Measurements from ENCODE around the gene STK16. TPM values are rescaled to one million over a fixed set of nuclear protein-coding genes. Genes with fewer than 3 reads are reported as not detected.

Gene STK16
- total RNA-seq, 1 experiment from 2014 or later, result 22.8 TPM

- Histone ChIP-seq H3K36me3 (ENCODE audit: insufficient read depth, low read length) (no peaks in the 10 kb centered on the region), H3K9me3 (ENCODE audit: low read length) (no peaks in the 10 kb centered on the region), H3K79me2 (ENCODE audit: low read length) (no peaks in the 10 kb centered on the region), H2AFZ (ENCODE audit: low read length) (no peak overlapping the region), H4K20me1 (ENCODE audit: insufficient read depth, low read depth, low read length) (no peaks in the 10 kb centered on the region), H3K27me3 (ENCODE audit: low read length) (no peaks in the 10 kb centered on the region), H3K9ac (ENCODE audit: low read length) (no peak overlapping the region), H3K4me1 (ENCODE audit: low read length) (no peaks in the 10 kb centered on the region), H3K4me2 (ENCODE audit: low read depth, low read length, poor library complexity, severe bottlenecking) (no peak overlapping the region), H3K27ac (ENCODE audit: low read length) (no peak overlapping the region), H3K4me3 (ENCODE audit: low read length) (no peak overlapping the region), H3K9me2 (replicated peaks; ENCODE audit: insufficient read depth, low read length) (no peaks in the 10 kb centered on the region)
- DNase-seq, result no peak
Observed at GRCh38 chr2:219266232-219266631, 21.0 kb downstream of the STK16 start.

- no peaks in the 10 kb centered on the region for H3K27me3 ChIP-seq (ENCODE audit: low read length)
- no peak for DNase-seq
- no peaks in the 10 kb centered on the region for H3K79me2 ChIP-seq (ENCODE audit: low read length)
- H4K20me1 ChIP-seq (ENCODE audit: insufficient read depth, low read depth, low read length), result 0 out of 2 replicates have a peak, but pooled peaks cover 4% of the 10 kb centered on the region
- no peak overlapping the region for H3K9ac ChIP-seq (ENCODE audit: low read length)
- H3K4me1 ChIP-seq (ENCODE audit: low read length), result no peaks in the 10 kb centered on the region
- no peak overlapping the region for H3K4me2 ChIP-seq (ENCODE audit: low read depth, low read length, poor library complexity, severe bottlenecking)
- no peak overlapping the region for H3K4me3 ChIP-seq (ENCODE audit: low read length)
- H3K9me3 ChIP-seq (ENCODE audit: low read length), result no peaks in the 10 kb centered on the region
- H3K36me3 ChIP-seq (ENCODE audit: insufficient read depth, low read length), result no peaks in the 10 kb centered on the region
- H2AFZ ChIP-seq (ENCODE audit: low read length), result no peak overlapping the region
- H3K9me2 ChIP-seq (replicated peaks; ENCODE audit: insufficient read depth, low read length), result no peaks in the 10 kb centered on the region
- H3K27ac ChIP-seq (ENCODE audit: low read length), result no peak overlapping the region
Observed at GRCh38 chr2:219266886-219267285, 21.6 kb downstream of the STK16 start.

GRCh38 chr2:219268294-219268693 is 23.0 kb downstream of the STK16 start:
- DNase-seq, result no peak
- no peaks in the 10 kb centered on the region for H3K79me2 ChIP-seq (ENCODE audit: low read length)
- no peaks in the 10 kb centered on the region for H3K27me3 ChIP-seq (ENCODE audit: low read length)
- H3K36me3 ChIP-seq (ENCODE audit: insufficient read depth, low read length), result no peaks in the 10 kb centered on the region
- H3K27ac ChIP-seq (ENCODE audit: low read length), result no peak overlapping the region
- H3K9me3 ChIP-seq (ENCODE audit: low read length), result no peaks in the 10 kb centered on the region
- H3K4me1 ChIP-seq (ENCODE audit: low read length), result no peaks in the 10 kb centered on the region
- H3K9me2 ChIP-seq (replicated peaks; ENCODE audit: insufficient read depth, low read length), result no peaks in the 10 kb centered on the region
- H3K9ac ChIP-seq (ENCODE audit: low read length), result no peak overlapping the region
- H4K20me1 ChIP-seq (ENCODE audit: insufficient read depth, low read depth, low read length), result 0 out of 2 replicates have a peak, but pooled peaks cover 4% of the 10 kb centered on the region
- no peak overlapping the region for H2AFZ ChIP-seq (ENCODE audit: low read length)
- H3K4me3 ChIP-seq (ENCODE audit: low read length), result no peak overlapping the region
- H3K4me2 ChIP-seq (ENCODE audit: low read depth, low read length, poor library complexity, severe bottlenecking), result no peak overlapping the region

GRCh38 chr2:219269362-219270054 is 24.2 kb downstream of the STK16 start:
- no peaks in the 10 kb centered on the region for H3K4me1 ChIP-seq (ENCODE audit: low read length)
- no peaks in the 10 kb centered on the region for H3K9me2 ChIP-seq (replicated peaks; ENCODE audit: insufficient read depth, low read length)
- no peaks in the 10 kb centered on the region for H3K79me2 ChIP-seq (ENCODE audit: low read length)
- no peak overlapping the region for H3K4me2 ChIP-seq (ENCODE audit: low read depth, low read length, poor library complexity, severe bottlenecking)
- H3K4me3 ChIP-seq (ENCODE audit: low read length), result no peak overlapping the region
- H4K20me1 ChIP-seq (ENCODE audit: insufficient read depth, low read depth, low read length), result peaks cover 4% of the 10 kb centered on the region; the same call in 1 of the 2 replicates
- DNase-seq, result no peak
- no peaks in the 10 kb centered on the region for H3K9me3 ChIP-seq (ENCODE audit: low read length)
- H3K27me3 ChIP-seq (ENCODE audit: low read length), result no peaks in the 10 kb centered on the region
- H3K9ac ChIP-seq (ENCODE audit: low read length), result no peak overlapping the region
- no peak overlapping the region for H3K27ac ChIP-seq (ENCODE audit: low read length)
- H3K36me3 ChIP-seq (ENCODE audit: insufficient read depth, low read length), result no peaks in the 10 kb centered on the region
- no peak overlapping the region for H2AFZ ChIP-seq (ENCODE audit: low read length)

- Histone ChIP-seq H2AFZ (ENCODE audit: low read length) (no peak overlapping the region), H3K4me1 (ENCODE audit: low read length) (no peaks in the 10 kb centered on the region), H3K79me2 (ENCODE audit: low read length) (no peaks in the 10 kb centered on the region), H3K4me2 (ENCODE audit: low read depth, low read length, poor library complexity, severe bottlenecking) (no peak overlapping the region), H3K9me2 (replicated peaks; ENCODE audit: insufficient read depth, low read length) (no peaks in the 10 kb centered on the region), H3K27ac (ENCODE audit: low read length) (no peak overlapping the region), H3K36me3 (ENCODE audit: insufficient read depth, low read length) (no peaks in the 10 kb centered on the region), H3K9ac (ENCODE audit: low read length) (no peak overlapping the region), H3K9me3 (ENCODE audit: low read length) (no peaks in the 10 kb centered on the region), H3K27me3 (ENCODE audit: low read length) (no peaks in the 10 kb centered on the region), H4K20me1 (ENCODE audit: insufficient read depth, low read depth, low read length) (peaks cover 4% of the 10 kb centered on the region; the same call in 1 of the 2 replicates), H3K4me3 (ENCODE audit: low read length) (no peak overlapping the region)
- DNase-seq, result no peak
Observed at GRCh38 chr2:219270055-219270372, 24.7 kb downstream of the STK16 start.

GRCh38 chr2:219271021-219271420 is 25.7 kb downstream of the STK16 start:
- Histone ChIP-seq H3K4me1 (ENCODE audit: low read length) (no peaks in the 10 kb centered on the region), H3K9me3 (ENCODE audit: low read length) (no peaks in the 10 kb centered on the region), H3K79me2 (ENCODE audit: low read length) (no peaks in the 10 kb centered on the region), H3K4me3 (ENCODE audit: low read length) (no peak overlapping the region), H3K9ac (ENCODE audit: low read length) (no peak overlapping the region), H3K9me2 (replicated peaks; ENCODE audit: insufficient read depth, low read length) (no peaks in the 10 kb centered on the region), H3K36me3 (ENCODE audit: insufficient read depth, low read length) (no peaks in the 10 kb centered on the region), H4K20me1 (ENCODE audit: insufficient read depth, low read depth, low read length) (peaks cover 4% of the 10 kb centered on the region; the same call in 1 of the 2 replicates), H3K4me2 (ENCODE audit: low read depth, low read length, poor library complexity, severe bottlenecking) (no peak overlapping the region), H2AFZ (ENCODE audit: low read length) (no peak overlapping the region), H3K27me3 (ENCODE audit: low read length) (no peaks in the 10 kb centered on the region), H3K27ac (ENCODE audit: low read length) (no peak overlapping the region)
- no peak for DNase-seq

- no peak overlapping the region for H3K4me2 ChIP-seq (ENCODE audit: low read depth, low read length, poor library complexity, severe bottlenecking)
- no peaks in the 10 kb centered on the region for H3K9me2 ChIP-seq (replicated peaks; ENCODE audit: insufficient read depth, low read length)
- no peak overlapping the region for H3K27ac ChIP-seq (ENCODE audit: low read length)
- no peak overlapping the region for H2AFZ ChIP-seq (ENCODE audit: low read length)
- H3K27me3 ChIP-seq (ENCODE audit: low read length), result no peaks in the 10 kb centered on the region
- peaks cover 5% of the 10 kb centered on the region for H3K4me1 ChIP-seq (ENCODE audit: low read length)
- H3K9ac ChIP-seq (ENCODE audit: low read length), result no peak overlapping the region
- H4K20me1 ChIP-seq (ENCODE audit: insufficient read depth, low read depth, low read length), result peaks cover 4% of the 10 kb centered on the region; the same call in 1 of the 2 replicates
- no peaks in the 10 kb centered on the region for H3K36me3 ChIP-seq (ENCODE audit: insufficient read depth, low read length)
- DNase-seq, result no peak
- H3K79me2 ChIP-seq (ENCODE audit: low read length), result no peaks in the 10 kb centered on the region
- H3K9me3 ChIP-seq (ENCODE audit: low read length), result no peaks in the 10 kb centered on the region
- no peak overlapping the region for H3K4me3 ChIP-seq (ENCODE audit: low read length)
Observed at GRCh38 chr2:219272356-219272755, 27.1 kb downstream of the STK16 start.

GRCh38 chr2:219272995-219273394 is 27.7 kb downstream of the STK16 start:
- Histone ChIP-seq H4K20me1 (ENCODE audit: insufficient read depth, low read depth, low read length) (peaks cover 4% of the 10 kb centered on the region; the same call in 1 of the 2 replicates), H3K27me3 (ENCODE audit: low read length) (no peaks in the 10 kb centered on the region), H2AFZ (ENCODE audit: low read length) (no peak overlapping the region), H3K36me3 (ENCODE audit: insufficient read depth, low read length) (no peaks in the 10 kb centered on the region), H3K9ac (ENCODE audit: low read length) (no peak overlapping the region), H3K9me3 (ENCODE audit: low read length) (no peaks in the 10 kb centered on the region), H3K27ac (ENCODE audit: low read length) (no peak overlapping the region), H3K9me2 (replicated peaks; ENCODE audit: insufficient read depth, low read length) (no peaks in the 10 kb centered on the region), H3K4me1 (ENCODE audit: low read length) (peaks cover 12% of the 10 kb centered on the region), H3K4me2 (ENCODE audit: low read depth, low read length, poor library complexity, severe bottlenecking) (no peak overlapping the region), H3K4me3 (ENCODE audit: low read length) (no peak overlapping the region), H3K79me2 (ENCODE audit: low read length) (no peaks in the 10 kb centered on the region)
- no peak for DNase-seq

Data from Karpas-422 (cell line).